HG03354 (cell line): ENCODE results near the gene COQ2.

Experiments
- ATAC-seq: cut with Tn5 transposase; IDR thresholded peaks from one replicate; pipeline ENCODE4 v1.9.1; 2021; ENCODE audit warnings: mild to moderate bottlenecking; ENCODE audit not compliant: unreplicated experiment, poor library complexity, severe bottlenecking

Gene COQ2

GRCh38 chr4:83223781-83224180, 60.8 kb downstream of the COQ2 start:
- ATAC-seq = no peak

DNA sequence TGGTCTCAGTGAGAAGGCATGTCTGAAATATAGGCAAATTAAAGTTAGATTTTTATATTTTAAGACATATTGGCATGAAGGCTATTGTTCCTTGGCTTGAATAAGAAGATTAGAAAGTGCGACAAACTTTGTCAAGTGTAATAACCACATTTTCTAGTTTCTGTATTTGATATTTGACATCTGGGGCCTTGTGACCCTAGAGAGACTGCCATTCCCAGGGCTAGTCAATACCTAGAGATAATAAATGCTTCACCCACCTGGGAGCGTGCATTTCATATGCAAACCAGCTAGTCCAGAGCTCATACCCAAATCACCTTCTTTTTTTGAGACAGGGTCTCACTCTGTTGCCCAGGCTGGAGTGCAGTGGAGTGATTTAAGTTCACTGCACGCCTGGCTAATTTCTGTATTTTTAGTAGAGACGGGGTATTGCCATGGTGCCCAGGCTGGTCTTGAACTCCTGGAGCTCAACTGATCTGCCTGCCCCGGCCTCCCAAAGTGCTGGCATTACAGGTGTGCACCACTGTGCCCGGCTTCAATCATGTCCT, 62.6 kb downstream of the COQ2 start:
- peak; percentile 56 for ATAC-seq

DNA sequence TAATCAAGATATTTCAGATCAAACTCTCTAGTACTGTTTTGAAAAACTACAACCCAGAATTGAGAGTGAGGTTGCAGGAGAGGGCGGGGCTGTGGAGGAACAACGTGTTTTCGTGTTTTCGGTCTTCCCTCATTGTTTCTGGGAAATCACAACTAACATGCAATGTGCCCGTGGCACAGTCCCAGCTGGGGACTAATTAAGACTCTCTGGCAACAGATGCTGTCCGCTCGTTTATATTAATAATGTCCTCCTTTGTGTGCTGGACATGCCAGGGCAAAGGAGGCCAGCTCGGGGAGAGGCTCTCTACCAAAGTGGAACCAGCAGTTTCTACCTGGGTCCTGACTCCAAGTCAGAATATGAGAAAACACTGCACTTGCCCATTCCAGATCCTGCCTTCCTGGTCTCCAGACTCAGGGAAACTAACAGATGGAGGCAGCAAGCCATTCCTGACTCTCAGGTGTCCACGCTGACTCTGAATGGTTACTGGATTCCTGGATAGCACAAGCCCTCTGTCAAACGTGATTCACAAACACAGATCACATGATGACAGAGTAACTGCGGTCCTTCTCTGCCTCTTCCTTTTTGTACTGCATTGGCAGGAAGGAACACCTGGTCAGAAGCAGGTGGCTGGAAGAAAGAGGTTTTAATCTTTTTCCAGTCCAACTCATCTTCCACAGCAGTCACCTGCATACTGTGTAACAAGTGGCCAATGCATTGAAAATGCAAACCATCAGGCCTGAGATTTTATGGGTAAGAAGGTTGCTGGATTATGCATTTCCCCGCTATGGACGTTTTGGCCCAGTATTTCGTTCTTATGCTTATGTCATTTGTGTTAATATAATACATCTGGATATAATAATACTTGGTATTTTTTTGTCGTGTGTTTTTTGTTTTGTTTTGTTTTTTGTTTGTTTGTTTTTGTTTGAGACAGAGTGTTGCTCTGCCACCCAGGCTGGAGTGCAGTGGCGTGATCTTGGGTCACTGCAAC, 65.0 kb downstream of the COQ2 start:
- no peak for ATAC-seq

GRCh38 chr4:83217721-83218522, 66.7 kb downstream of the COQ2 start:
- peak; percentile 77 for ATAC-seq

GRCh38 chr4:83216959-83217683, 67.5 kb downstream of the COQ2 start:
- no peak for ATAC-seq

DNA sequence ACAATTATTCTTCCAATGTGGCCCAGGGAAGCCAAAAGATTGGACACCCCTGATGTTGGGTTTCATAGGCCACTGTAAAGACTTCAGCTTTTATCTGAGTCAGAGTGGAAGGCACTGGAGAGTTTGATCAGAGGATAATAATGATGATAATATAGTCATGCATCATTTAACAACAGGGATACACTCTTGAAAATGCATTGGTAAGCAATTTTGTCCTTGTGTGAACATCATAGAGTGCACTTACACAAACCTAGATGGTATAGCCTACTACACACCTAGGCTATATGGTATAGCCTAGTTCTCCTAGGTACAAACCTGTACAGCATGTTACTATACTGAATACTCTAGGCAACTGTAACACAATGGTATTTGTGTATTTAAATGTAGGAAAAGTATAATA, 70.5 kb downstream of the COQ2 start:
- no peak for ATAC-seq
